Memory B cell (primary cell): ENCODE data around the gene BICD1.
A peak's percentile ranks its signal among the peaks of the same experiment; 100 is the strongest.

Source experiments
- ATAC-seq: fragments of 150-1000 bp; cut with Tn5 transposase; 2 replicates; pipeline ENCODE4 v1.10.0; 2021; ENCODE audit warnings: low read depth, mild to moderate bottlenecking, moderate library complexity
- DNase-seq, 2 donors: peaks; one replicate each; pipeline ENCODE4 v3.0.0; 2022; ENCODE audit warnings: low spot score in 2 of 2
- H3K27ac Mint-ChIP-seq: one replicate; pipeline ENCODE4 v1.8.0; 2022; ENCODE audit warnings: mild to moderate bottlenecking, moderate library complexity, mixed read lengths
- H3K27me3 Mint-ChIP-seq: one replicate; pipeline ENCODE4 v1.8.0; 2022; ENCODE audit warnings: mixed read lengths
- H3K36me3 Mint-ChIP-seq: one replicate; pipeline ENCODE4 v1.8.0; 2022; ENCODE audit warnings: mild to moderate bottlenecking, mixed read lengths
- H3K4me1 Mint-ChIP-seq: one replicate; pipeline ENCODE4 v1.8.0; 2022; ENCODE audit warnings: mixed read lengths
- H3K4me3 Mint-ChIP-seq: one replicate; pipeline ENCODE4 v1.8.0; 2022; ENCODE audit warnings: mild to moderate bottlenecking, moderate library complexity, mixed read lengths
- H3K9me3 Mint-ChIP-seq: one replicate; pipeline ENCODE4 v1.8.0; 2022; ENCODE audit warnings: mixed read lengths

The BICD1 gene

GRCh38 chr12:32140877-32141276 is 34.2 kb downstream of the BICD1 start:
- no peak for DNase-seq
- H3K27ac Mint-ChIP-seq: peak overlapping the region; percentile 98
- H3K9me3 Mint-ChIP-seq: no peaks in the 10 kb centered on the region
- H3K27me3 Mint-ChIP-seq: no peaks in the 10 kb centered on the region
- peaks cover 15% of the 10 kb centered on the region for H3K4me1 Mint-ChIP-seq
- no peak for ATAC-seq
- H3K36me3 Mint-ChIP-seq: peaks cover 5% of the 10 kb centered on the region
- H3K4me3 Mint-ChIP-seq: no peak overlapping the region

- no peak for DNase-seq
- Mint-ChIP-seq H3K36me3 (peaks cover 9% of the 10 kb centered on the region), H3K9me3 (no peaks in the 10 kb centered on the region), H3K4me1 (peaks cover 7% of the 10 kb centered on the region), H3K4me3 (no peak overlapping the region), H3K27me3 (no peaks in the 10 kb centered on the region), H3K27ac (no peak overlapping the region)
- no peak for ATAC-seq
Observed at GRCh38 chr12:32145096-32145495, 38.4 kb downstream of the BICD1 start.

GRCh38 chr12:32146074-32146873 is 39.6 kb downstream of the BICD1 start:
- Mint-ChIP-seq H3K4me3 (no peak overlapping the region), H3K9me3 (no peaks in the 10 kb centered on the region), H3K36me3 (peaks cover 14% of the 10 kb centered on the region), H3K27me3 (no peaks in the 10 kb centered on the region), H3K27ac (no peak overlapping the region), H3K4me1 (peaks cover 9% of the 10 kb centered on the region)
- DNase-seq (no peak), ATAC-seq (no peak)

GRCh38 chr12:32148372-32148771 is 41.7 kb downstream of the BICD1 start:
- H3K27ac Mint-ChIP-seq: no peak overlapping the region
- no peak for ATAC-seq
- H3K4me1 Mint-ChIP-seq: peaks cover 10% of the 10 kb centered on the region
- no peak for DNase-seq
- H3K9me3 Mint-ChIP-seq: no peaks in the 10 kb centered on the region
- no peak overlapping the region for H3K4me3 Mint-ChIP-seq
- no peaks in the 10 kb centered on the region for H3K27me3 Mint-ChIP-seq
- peaks cover 17% of the 10 kb centered on the region for H3K36me3 Mint-ChIP-seq

- H3K27me3 Mint-ChIP-seq: no peaks in the 10 kb centered on the region
- no peak overlapping the region for H3K4me3 Mint-ChIP-seq
- ATAC-seq (no peak), DNase-seq (no peak)
- no peaks in the 10 kb centered on the region for H3K9me3 Mint-ChIP-seq
- H3K27ac Mint-ChIP-seq: no peak overlapping the region
- H3K4me1 Mint-ChIP-seq: peaks cover 13% of the 10 kb centered on the region
- peaks cover 19% of the 10 kb centered on the region for H3K36me3 Mint-ChIP-seq
Observed at GRCh38 chr12:32149489-32149888, 42.8 kb downstream of the BICD1 start.

GRCh38 chr12:32151086-32151485 is 44.4 kb downstream of the BICD1 start:
- no peaks in the 10 kb centered on the region for H3K9me3 Mint-ChIP-seq
- peaks cover 14% of the 10 kb centered on the region for H3K4me1 Mint-ChIP-seq
- H3K27me3 Mint-ChIP-seq: no peaks in the 10 kb centered on the region
- H3K36me3 Mint-ChIP-seq: peaks cover 20% of the 10 kb centered on the region
- DNase-seq: no peak
- no peak for ATAC-seq
- no peak overlapping the region for H3K4me3 Mint-ChIP-seq
- H3K27ac Mint-ChIP-seq: no peak overlapping the region

- H3K36me3 Mint-ChIP-seq: peaks cover 20% of the 10 kb centered on the region
- no peaks in the 10 kb centered on the region for H3K9me3 Mint-ChIP-seq
- ATAC-seq (no peak), DNase-seq (no peak)
- H3K4me3 Mint-ChIP-seq: no peak overlapping the region
- H3K27ac Mint-ChIP-seq: no peak overlapping the region
- H3K27me3 Mint-ChIP-seq: no peaks in the 10 kb centered on the region
- H3K4me1 Mint-ChIP-seq: peaks cover 17% of the 10 kb centered on the region
Observed at GRCh38 chr12:32151552-32151951, 44.9 kb downstream of the BICD1 start.

- H3K36me3 Mint-ChIP-seq: peaks cover 15% of the 10 kb centered on the region
- peaks cover 14% of the 10 kb centered on the region for H3K4me1 Mint-ChIP-seq
- no peaks in the 10 kb centered on the region for H3K27me3 Mint-ChIP-seq
- no peak for DNase-seq
- no peak overlapping the region for H3K27ac Mint-ChIP-seq
- H3K4me3 Mint-ChIP-seq: no peak overlapping the region
- ATAC-seq: no peak
- H3K9me3 Mint-ChIP-seq: no peaks in the 10 kb centered on the region
Observed at GRCh38 chr12:32155041-32155440, 48.4 kb downstream of the BICD1 start.

GRCh38 chr12:32155961-32156529 is 49.4 kb downstream of the BICD1 start:
- Mint-ChIP-seq H3K27ac (no peak overlapping the region), H3K4me1 (peaks cover 14% of the 10 kb centered on the region), H3K27me3 (no peaks in the 10 kb centered on the region), H3K9me3 (no peaks in the 10 kb centered on the region), H3K36me3 (peaks cover 12% of the 10 kb centered on the region), H3K4me3 (no peak overlapping the region)
- ATAC-seq (no peak), DNase-seq (no peak)

GRCh38 chr12:32158525-32158924 is 51.9 kb downstream of the BICD1 start:
- no peak for ATAC-seq
- Mint-ChIP-seq H3K36me3 (peaks cover 9% of the 10 kb centered on the region), H3K27ac (no peak overlapping the region)

GRCh38 chr12:32159381-32159780 is 52.7 kb downstream of the BICD1 start:
- Mint-ChIP-seq H3K4me3 (no peak overlapping the region), H3K27ac (no peak overlapping the region), H3K9me3 (no peaks in the 10 kb centered on the region), H3K4me1 (peaks cover 5% of the 10 kb centered on the region), H3K27me3 (no peaks in the 10 kb centered on the region), H3K36me3 (peaks cover 10% of the 10 kb centered on the region)
- no peak for ATAC-seq
- DNase-seq: no peak

More at GRCh38 chr12:32158525-32158924, 51.9 kb downstream of the BICD1 start:
- Mint-ChIP-seq H3K9me3 (no peaks in the 10 kb centered on the region), H3K4me3 (no peak overlapping the region), H3K27me3 (no peaks in the 10 kb centered on the region), H3K4me1 (peaks cover 7% of the 10 kb centered on the region)
- DNase-seq: no peak

- peaks cover 2% of the 10 kb centered on the region for H3K9me3 Mint-ChIP-seq
- peaks cover 14% of the 10 kb centered on the region for H3K36me3 Mint-ChIP-seq
- peaks cover 5% of the 10 kb centered on the region for H3K4me1 Mint-ChIP-seq
- no peak for DNase-seq
- no peak overlapping the region for H3K27ac Mint-ChIP-seq
- H3K4me3 Mint-ChIP-seq: no peak overlapping the region
- H3K27me3 Mint-ChIP-seq: no peaks in the 10 kb centered on the region
- ATAC-seq: no peak
Observed at GRCh38 chr12:32159925-32160324, 53.3 kb downstream of the BICD1 start.

- DNase-seq: no peak
- no peak overlapping the region for H3K27ac Mint-ChIP-seq
- peaks cover 15% of the 10 kb centered on the region for H3K36me3 Mint-ChIP-seq
- H3K4me3 Mint-ChIP-seq: no peak overlapping the region
- no peak for ATAC-seq
- peaks cover 3% of the 10 kb centered on the region for H3K9me3 Mint-ChIP-seq
- no peaks in the 10 kb centered on the region for H3K27me3 Mint-ChIP-seq
- peaks cover 6% of the 10 kb centered on the region for H3K4me1 Mint-ChIP-seq
Observed at GRCh38 chr12:32161058-32161457, 54.4 kb downstream of the BICD1 start.

- H3K27ac Mint-ChIP-seq: no peak overlapping the region
- ATAC-seq: no peak
- peaks cover 3% of the 10 kb centered on the region for H3K9me3 Mint-ChIP-seq
- H3K4me1 Mint-ChIP-seq: peaks cover 4% of the 10 kb centered on the region
- peaks cover 15% of the 10 kb centered on the region for H3K36me3 Mint-ChIP-seq
- no peaks in the 10 kb centered on the region for H3K27me3 Mint-ChIP-seq
- DNase-seq: no peak
- H3K4me3 Mint-ChIP-seq: no peak overlapping the region
Observed at GRCh38 chr12:32163596-32163995, 56.9 kb downstream of the BICD1 start.

GRCh38 chr12:32166510-32166909 is 59.9 kb downstream of the BICD1 start:
- ATAC-seq (no peak), DNase-seq (no peak)
- Mint-ChIP-seq H3K9me3 (peaks cover 3% of the 10 kb centered on the region), H3K36me3 (peaks cover 8% of the 10 kb centered on the region), H3K4me1 (peaks cover 6% of the 10 kb centered on the region), H3K4me3 (no peak overlapping the region), H3K27me3 (no peaks in the 10 kb centered on the region), H3K27ac (no peak overlapping the region)
